Activated CD8-positive, alpha-beta memory T cell treated with anti-CD3 and anti-CD28 coated beads, Interleukin-2, amount 50 U/mL, for 24 hours (primary cell): ENCODE data around the gene OR6S1.
A peak's percentile ranks its signal among the peaks of the same experiment; 100 is the strongest.

Source experiments
- DNase-seq: peaks from one replicate; pipeline ENCODE4 v3.0.0-alpha.2; 2020; ENCODE audit errors: extremely low read depth

Gene OR6S1, protein sequence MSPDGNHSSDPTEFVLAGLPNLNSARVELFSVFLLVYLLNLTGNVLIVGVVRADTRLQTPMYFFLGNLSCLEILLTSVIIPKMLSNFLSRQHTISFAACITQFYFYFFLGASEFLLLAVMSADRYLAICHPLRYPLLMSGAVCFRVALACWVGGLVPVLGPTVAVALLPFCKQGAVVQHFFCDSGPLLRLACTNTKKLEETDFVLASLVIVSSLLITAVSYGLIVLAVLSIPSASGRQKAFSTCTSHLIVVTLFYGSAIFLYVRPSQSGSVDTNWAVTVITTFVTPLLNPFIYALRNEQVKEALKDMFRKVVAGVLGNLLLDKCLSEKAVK

DNA sequence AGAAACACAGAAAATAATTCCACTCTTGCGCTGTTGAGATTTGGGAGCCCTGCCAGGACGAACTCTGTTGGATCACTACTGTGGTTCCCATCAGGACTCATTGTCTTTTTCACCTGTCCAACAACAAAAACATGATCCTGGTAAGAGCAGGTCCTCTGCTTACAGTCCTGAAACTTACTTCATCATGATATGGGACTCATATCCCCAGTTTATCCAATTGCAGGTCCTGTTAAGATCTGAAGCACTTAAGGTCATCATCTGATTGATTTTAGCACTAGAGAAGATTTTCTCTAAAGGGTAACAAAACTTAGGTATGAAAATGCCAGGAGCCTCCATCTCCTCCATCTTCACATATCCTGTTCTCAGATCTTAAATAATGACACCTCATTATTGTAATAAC lies at the start of gene OR6S1:
Gene OR6S1, minus strand, starts transcription at position 101 of the 400 bp plus-strand sequence. Its CDS starts 0 bp downstream, at position 101.
- DNase-seq = no peak

DNA sequence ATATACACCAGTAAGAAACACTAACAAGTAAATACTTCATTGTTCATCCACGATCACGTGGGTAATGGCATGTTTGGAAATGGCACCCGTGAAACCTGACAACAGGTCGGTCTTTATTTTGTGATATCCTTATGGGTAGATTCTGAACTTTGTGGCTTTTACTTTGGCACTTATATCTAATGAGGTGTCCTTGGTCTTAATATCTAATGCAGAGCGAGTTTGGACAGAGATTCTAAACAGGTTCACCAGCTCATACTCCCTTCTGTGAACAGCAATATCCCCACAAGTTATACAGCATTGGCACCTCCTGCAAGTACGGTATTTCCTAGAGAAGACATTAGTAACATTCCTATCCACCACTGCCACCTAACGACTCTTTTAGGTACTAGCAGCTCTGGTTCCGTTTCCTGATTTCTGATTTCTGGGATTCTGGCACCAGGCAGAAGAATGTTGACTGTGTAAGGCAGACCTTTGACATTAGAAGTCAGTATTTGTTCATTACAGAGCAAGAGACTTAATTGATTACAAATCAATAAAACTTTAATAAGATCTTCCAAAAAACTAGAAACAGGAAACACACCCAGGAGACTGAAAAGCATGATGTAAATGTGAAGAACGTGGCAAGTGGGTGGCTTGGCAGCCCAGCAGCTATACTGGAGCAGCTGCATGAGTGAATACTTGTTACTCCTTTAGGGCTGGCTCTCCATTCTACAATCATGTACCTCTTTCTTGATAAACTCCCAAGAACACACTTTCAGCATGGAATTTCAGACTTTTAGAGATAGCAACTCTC lies 49.6 kb upstream of the OR6S1 start:
- no peak for DNase-seq

DNA sequence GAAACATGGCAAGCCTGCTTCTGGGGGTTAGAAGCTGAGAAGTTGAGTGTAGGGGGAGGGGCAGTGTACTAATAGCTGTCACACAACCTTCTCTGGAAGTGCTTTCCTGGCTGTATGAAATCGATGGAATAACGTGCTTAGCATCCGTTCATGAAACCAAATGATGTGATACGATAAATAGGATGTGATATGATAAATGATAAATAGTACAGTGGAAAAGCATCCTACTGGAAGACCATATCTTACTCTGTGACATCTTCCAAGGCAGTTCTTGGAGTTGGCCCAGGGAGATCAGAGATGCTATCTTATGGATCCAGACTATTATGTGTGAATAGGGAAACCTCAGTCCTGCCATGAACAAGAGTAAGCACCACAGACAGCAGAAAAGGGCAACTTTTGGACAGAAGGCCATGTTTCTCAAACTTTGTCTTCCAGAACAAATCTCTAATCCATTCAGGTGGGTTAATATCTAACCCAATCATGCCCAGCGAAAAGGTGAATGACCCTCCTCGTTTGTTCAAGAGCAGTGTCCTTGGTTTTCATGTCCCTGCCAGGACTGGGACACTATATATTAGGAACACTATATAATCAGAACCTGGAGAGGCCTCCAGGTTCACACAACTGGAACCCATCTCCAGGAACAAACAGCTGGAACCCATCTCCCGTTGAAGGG lies 46.8 kb upstream of the OR6S1 start, which contains the start of gene ANG:
Gene ANG, plus strand, starts transcription at position 598 of the 673 bp plus-strand sequence. CDS start 4,801 bp downstream, outside the sequence.
- no peak for DNase-seq

DNA sequence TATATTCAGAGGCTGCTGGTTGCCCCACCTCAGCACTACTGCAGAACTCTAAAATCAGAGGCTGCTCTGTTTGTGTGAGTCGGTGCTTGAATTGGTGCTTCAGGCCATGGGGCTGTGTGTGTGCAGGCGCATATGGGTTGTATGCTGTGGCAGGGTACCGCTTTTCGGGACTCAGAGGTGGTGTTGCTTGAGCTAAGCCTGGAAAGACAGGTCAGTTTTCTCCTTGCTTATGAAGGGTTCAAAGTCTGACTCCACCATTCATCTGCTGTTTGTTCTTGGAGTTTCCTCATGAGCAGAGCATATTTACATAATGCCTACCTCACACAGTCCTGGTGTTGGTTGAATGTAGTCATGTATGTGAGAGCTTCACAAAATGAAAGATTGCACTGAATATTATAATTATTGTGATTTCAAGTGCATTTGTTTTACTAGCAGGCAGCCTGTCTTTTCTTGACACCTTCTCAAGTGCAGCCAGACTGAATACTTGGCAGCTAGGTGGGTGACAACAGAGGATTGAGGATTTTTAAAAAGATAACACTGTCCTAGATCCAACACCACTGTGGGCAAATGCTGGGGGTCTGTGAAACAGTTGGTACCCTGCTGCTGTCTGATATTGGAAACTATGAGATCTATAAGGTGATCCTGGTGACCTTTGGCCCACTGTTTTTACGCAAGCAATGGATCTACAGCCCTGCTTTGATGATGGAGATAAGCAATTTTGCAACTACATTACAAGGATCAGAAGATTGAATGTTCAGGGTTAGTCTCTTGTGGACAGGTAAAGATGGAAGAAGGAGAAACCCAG lies 46.1 kb upstream of the OR6S1 start:
- DNase-seq = no peak

DNA sequence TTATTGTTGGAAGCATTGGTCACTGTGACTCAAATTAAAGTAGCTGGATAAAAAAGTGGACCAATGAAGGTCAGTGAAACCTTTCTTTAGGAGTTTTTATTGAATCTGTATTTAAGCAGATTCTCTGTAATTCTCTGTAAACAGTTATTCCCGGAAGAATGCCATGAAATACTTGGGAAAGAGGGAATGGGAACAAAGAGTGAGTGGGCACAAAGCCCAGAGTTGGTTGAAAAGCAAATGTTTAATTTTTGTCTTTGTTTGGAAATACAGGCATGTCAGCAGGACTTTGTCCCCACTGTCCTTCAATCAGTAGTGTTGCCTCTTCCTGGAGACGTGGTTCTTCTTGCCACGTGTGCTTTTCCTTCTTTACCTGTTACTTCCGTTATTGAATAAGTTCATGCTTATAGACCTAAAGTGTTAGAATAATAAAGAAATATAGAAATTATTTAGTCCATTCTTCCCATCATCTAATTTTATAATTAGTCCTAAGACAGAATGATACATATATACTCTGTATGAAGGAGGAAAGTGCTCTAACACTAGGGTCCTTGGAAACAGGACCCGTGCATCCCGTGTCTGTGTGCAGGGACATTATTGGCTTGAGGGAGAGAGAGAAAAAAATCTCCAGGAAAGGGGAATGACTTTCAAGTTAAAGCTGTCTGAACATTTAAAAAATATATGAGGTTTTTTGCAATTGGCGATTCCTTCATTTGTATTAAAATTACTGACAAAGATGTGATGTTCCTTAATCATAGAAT lies 45.1 kb upstream of the OR6S1 start:
- DNase-seq = no peak

DNA sequence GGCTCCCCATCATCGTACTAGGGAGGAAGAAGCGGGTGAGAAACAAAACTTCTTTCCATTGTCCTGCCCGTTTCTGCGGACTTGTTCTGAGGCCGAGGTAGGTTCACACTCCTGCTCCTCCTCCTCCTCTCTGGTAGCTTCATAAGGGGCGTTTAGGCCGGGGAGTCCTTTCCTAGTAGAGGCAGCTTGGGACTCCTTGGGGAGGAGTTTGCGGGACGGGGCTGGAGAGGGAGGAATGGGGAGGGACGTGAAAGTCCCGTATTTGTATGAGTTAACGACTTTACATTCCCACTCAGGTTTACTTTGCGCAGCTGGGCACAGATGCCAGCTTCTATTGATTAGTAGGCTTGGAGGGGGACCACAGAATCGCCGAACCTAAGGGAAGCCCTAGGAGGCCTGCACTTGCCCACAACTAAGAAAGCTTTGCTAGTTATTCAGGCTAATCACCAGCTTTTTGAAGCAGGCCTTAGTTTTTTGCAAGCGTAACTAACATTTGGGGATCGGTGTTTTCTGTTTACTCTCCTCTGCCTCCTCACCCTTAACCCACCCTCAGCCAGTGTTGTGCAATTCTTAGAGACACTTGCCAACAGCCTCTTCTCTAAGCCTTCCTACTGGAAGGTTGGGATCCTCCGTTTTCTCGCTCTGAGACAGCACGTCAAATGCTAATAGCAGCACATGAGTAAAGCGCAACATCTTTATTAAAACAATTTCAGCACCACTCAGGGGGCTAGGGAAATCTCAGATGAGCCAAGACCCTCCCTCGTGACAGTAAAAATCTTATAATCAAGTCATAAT lies 43.4 kb upstream of the OR6S1 start:
- DNase-seq = no peak

DNA sequence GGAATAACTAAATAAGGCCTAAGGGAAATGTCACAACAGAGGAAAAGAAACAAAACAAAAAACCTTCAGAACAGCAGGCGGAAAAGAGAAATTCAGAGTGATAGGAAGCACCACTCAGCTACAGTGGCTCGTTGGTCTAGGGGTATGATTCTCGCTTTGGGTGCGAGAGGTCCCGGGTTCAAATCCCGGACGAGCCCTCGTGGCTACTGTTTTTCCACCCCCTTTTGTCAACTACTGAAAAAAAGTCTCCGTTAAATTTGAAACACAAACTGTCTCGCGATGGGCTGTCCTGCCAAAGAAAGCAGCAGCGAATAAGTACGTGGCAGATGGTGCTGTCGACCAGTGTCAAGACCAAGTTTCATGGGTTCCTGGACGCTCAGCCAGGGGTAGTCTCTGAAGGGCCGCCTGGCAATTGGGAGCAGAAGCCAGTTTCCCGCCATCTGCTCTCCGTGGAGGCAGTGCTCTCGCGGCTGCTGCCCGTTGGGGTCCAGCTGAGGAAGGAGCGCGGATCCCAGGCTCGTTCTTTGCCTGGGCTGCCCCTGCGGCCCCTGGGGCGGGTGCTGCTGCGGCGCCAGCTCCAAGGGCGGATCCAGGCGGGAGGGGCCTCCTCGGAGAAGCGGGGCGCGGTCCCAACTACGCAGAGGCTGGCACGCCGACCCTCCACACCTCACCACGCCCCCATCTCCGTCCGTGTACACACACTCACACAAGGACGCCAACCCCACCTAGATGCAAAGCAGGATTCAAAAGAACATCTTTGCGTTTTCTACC lies 42.6 kb upstream of the OR6S1 start, which contains the start of gene RNASE4:
Gene RNASE4, plus strand, starts transcription at position 670 of the 771 bp plus-strand sequence. CDS start 14,812 bp downstream, outside the sequence.
- DNase-seq = peak; percentile 65

DNA sequence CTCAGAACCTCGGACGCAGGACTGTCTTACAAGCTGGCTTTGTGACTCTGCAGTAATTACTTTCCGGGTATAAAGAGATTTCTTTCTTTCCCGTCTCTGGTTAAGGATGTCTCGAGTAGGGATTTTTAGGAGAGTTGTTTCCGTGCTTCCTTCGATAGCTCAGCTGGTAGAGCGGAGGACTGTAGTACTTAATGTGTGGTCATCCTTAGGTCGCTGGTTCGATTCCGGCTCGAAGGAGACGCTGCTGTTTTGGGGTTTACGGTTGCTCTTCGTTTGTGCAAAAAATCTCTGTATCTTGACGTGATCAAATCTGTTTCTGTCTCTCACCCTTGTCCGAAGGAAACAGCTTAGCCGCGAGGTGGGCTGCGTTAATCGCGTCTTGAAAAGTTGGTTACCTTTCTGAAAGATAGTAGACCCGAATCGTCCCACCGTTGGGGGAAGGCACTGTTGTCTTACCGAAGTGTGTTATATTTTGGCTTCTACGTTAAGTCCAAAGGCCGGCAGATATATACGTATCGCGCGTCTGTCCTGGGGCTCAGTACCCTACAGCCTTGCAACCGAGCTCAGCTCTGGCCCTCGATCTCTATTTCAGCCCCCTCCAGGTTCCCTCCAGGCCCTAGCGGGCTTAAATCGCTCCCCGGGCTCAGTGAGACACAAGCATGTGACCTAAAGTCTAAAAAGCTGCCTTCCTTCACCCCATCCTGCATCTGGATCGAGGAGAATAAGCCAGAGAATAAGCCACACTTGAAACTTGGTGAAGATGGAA lies 41.8 kb upstream of the OR6S1 start:
- peak; percentile 67 for DNase-seq

DNA sequence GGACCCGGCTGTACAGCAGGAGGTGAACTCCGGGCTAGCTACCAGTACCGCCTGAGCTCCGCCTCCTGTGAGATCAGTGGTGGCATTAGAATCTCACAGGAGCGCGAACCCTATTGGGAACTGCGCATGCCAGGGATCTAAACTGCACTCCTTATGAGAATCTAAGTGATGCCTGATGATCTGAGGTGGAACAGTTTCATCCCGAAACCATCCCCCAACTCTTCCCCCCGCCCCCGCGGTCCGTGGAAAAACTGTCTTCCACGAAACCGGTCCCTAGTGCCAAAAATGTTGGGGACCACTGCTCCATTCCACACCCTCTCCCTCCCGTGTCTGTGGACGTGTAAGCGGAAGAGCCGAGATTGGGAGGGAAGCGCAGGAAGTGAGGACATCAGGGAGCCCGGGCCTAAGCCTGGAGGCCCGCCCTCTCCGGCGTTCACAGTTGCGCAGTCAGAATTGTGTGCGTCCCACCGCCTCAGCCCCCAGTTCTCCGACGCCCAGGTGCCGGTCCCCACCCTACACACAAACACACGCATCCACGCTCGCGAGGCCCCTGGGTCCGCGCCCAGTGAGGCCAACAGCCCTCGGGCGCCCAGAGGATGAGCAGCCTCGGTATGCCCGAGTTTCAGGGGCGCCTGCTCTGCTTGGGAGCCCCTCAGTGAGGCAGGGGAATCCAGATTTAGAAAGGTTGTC lies 41.1 kb upstream of the OR6S1 start:
- DNase-seq = peak; percentile 36

DNA sequence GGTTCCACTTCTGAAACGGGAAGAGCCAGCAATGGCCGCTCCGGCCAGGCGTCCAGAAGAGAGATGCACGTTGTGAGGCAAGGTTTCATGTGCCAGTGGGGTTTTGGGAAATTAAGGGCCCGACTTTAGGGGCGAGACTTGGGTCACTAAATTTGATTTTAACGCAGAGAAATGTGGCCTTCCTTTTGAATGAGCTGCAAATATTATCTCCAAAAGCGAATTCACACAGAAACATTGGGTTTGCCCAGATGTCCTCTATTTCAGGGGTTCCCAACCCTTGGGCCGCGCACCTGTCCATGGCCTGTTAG lies 40.6 kb upstream of the OR6S1 start:
- DNase-seq = no peak

DNA sequence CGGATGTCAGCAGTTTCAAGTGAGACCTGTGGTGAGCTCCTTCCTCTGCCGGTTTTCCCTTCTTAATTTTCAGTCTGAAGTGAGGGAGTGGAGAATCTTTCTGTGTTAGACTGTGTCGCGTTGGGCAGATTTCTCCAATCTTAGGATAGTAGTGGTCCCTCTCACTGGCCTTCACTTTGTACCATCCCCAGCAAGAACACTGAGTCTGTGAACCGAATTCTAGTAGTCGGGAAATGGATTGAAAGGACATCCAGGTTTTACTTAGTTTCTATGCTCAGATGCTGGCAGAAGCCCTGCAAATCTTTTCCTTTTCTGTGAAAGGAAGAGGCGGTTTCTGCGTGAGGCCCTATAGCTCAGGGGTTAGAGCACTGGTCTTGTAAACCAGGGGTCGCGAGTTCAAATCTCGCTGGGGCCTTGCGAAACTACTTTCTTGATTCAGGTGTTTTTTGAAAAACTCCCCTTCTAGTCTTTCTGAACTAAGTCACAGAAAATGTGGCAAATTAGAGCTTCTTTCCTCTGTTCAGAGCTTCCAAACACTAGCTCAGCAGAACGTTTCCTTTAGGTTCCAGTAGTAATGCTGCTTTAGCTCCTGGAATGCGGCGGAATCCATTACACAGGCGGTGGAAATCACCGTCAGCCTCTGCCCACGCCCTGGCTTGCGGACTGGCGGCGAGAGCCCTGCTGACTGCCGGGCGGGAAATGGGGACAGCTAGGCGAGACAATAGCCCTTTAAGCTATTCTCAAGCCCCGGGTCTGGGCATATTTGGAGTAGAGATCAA lies 40.0 kb upstream of the OR6S1 start:
- DNase-seq = peak; percentile 81

DNA sequence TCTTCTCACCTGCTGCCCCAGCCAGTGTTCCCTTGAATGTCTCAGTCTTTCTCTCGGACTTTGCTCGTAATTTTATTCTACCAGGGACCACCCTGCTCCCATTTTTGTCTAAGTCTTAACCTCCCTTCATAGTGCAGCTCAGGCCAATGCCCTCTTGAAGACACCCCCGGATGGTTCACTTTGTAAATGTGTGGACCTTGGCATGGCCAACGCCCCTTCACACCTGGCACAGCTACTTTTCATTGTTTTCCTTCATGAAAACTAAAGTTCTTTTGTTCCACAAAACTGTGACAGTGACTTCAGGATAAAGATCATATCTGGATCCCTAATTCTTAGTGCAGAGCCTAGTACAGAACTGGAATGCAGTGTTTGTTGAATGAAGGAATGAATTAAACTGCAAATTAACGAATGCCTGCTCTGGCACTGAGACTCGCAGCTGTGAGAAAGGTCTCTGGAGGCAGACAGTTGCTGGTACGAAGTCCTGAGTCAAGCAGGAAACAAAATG lies 39.4 kb upstream of the OR6S1 start:
- no peak for DNase-seq

DNA sequence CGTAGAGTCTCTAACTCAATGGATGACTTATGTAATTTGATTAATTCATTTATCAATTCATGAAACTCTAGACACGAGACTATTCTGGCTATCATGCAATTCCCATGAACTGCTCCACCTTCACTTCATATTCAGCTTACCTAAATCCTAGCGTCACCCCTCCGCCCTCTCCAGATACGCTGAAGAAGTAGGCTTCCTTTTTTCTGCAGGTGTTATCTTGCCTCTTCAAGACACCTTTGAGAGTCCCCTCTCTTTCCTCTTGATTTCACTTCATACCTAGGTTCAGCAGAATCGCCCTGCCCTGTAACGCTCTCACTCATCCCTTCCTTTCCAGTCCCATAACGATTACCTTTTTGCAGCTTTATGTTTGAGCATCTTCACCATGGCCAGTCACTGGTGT lies 38.9 kb upstream of the OR6S1 start:
- DNase-seq = no peak

DNA sequence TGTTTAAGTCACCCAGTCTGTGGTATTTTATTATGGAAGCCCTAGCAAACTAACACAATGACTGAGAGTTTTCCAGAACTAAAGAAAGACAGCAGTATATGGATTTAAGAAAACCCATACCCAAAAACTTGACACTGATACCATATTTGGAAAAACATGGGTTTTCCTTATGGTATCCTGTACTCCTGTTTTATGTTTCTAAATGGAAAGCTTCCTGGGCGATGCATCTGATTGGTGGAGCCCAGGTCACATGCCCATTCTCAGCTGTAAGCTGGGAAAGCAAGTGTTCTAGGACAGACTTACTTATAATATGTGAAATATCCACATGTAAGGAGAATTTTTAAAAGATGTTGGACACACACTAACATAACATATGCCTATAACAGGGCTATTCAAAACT lies 38.4 kb upstream of the OR6S1 start:
- DNase-seq = no peak

DNA sequence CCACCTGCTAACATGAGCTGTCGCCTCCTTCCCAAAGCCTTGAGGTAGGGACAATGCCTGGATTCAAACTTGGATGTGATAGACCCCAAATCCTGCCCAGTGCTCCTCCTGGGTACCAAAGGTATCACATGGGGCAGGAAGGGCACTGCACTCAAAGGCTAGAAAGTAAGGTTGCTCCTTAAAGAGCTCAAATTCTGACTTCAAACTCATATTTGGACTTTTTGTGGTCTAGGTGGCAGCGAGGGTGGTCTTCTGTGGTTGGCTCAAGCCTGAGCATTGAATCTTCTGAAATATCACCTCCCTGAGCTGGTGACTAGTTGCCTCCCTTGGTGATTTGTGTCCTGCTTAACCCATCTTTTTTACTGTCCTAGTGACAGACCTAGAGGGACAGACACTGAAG lies 34.6 kb upstream of the OR6S1 start:
- no peak for DNase-seq

DNA sequence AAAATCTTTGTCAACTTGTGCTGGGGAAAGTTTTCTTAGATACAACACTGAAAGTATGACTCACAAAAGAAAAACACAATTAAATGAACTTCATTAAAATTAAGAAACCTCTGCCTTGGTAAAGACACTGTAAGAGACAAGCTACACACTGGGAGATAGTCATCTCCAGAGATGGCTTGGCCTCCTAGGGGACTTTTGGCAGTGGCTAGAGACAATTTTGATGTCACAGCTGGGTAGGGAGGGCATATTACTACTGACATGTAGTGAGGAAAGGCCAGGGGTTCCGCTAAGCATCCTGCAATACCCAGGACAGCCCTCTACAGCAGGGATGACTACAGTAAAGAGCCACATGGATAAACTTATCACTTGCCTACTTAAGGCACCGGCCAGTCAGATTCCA lies 34.2 kb upstream of the OR6S1 start:
- no peak for DNase-seq
